ENCODE results near the gene ZNF514. TPM values are rescaled to one million over a fixed set of nuclear protein-coding genes. Genes with fewer than 3 reads are reported as not detected.
A peak's percentile ranks its signal among the peaks of the same experiment; 100 is the strongest.

ZNF514 gene
- total RNA-seq, 2 experiments from 2014 or later: 4.7 to 6.3 TPM

- ATAC-seq (ENCODE audit: poor library complexity) (peak; percentile 18), DNase-seq (no peak)
- Histone ChIP-seq H3K4me1 (ENCODE audit: insufficient read depth, low read length) (peaks cover 19% of the 10 kb centered on the region), H3K36me3 (ENCODE audit: insufficient read depth, low read length) (no peaks in the 10 kb centered on the region), H3K4me3 (ENCODE audit: low read length) (peak overlapping the region; percentile 97), H3K27me3 (ENCODE audit: control insufficient read depth in 1 of 2, insufficient read depth in 2 of 2, low read length in 2 of 2) (no peaks in the 10 kb centered on the region), H3K27ac (ENCODE audit: low read depth in 1 of 2, low read length in 2 of 2) (peak overlapping the region; percentile 86 to 92), H3K9me3 (ENCODE audit: control insufficient read depth in 1 of 2, insufficient read depth in 1 of 2, low read length in 2 of 2) (peaks cover 0 to 8% of the 10 kb centered on the region in 2 experiments)
- Mint-ChIP-seq H3K27ac (peak overlapping the region; percentile 96), H3K36me3 (ENCODE audit: low read depth) (peaks cover 17% of the 10 kb centered on the region), H3K4me3 (peak overlapping the region; percentile 97), H3K27me3 (no peaks in the 10 kb centered on the region), H3K9me3 (no peaks in the 10 kb centered on the region), H3K4me1 (ENCODE audit: low read depth) (peaks cover 40% of the 10 kb centered on the region)
- TF ChIP-seq CTCF (IDR thresholded peaks at IDR 0.05): no peak
- intact Hi-C loops (cut with DNase I, micrococcal nuclease): loop anchor here (1.0 to 2.0 kb wide), 4 partner anchors 42 to 238 kb away; partner anchors contain the start of genes ZNF892 (in 2 of the 2) and FAHD2A (in 1 of the 2)
- CTCF ChIA-PET: interaction anchor here (1.3 to 2.4 kb wide), 2 partner anchors 44 to 88 kb away, joined by 4 to 6 read pairs; partner anchors contain the start of gene MRPS5
- POLR2A ChIA-PET: interaction anchor here (1.1 to 2.9 kb wide), 8 partner anchors 43 to 238 kb away, joined by 3 to 33 read pairs (median 9); partner anchors contain the start of genes FAHD2A, MAL and MRPS5
Observed at GRCh38 chr2:95165030-95165370, 5.4 kb upstream of the ZNF514 start.

- peaks cover 15% of the 10 kb centered on the region for H3K36me3 ChIP-seq (ENCODE audit: insufficient read depth, low read length)
- ChIA-PET CTCF (interaction anchor here (1.4 kb wide), 1 partner anchor 38 kb away, joined by 5 read pairs; the partner anchor contains the start of gene MRPS5), POLR2A (interaction anchor here (1.0 to 3.8 kb wide), 11 partner anchors 11 to 244 kb away, joined by 3 to 46 read pairs (median 5); partner anchors contain the start of genes FAHD2A, MAL and MRPS5)
- TF ChIP-seq CTCF (IDR thresholded peaks at IDR 0.05): no peak
- H3K4me1 Mint-ChIP-seq (ENCODE audit: low read depth): peaks cover 21% of the 10 kb centered on the region
- peak overlapping the region; percentile 76 for H3K27ac Mint-ChIP-seq
- H3K4me1 ChIP-seq (ENCODE audit: insufficient read depth, low read length): peaks cover 21% of the 10 kb centered on the region
- ATAC-seq (ENCODE audit: poor library complexity): peak; percentile 58
- DNase-seq: peak in 6 of 14 experiments; percentile 11 to 44 (median 16)
- no peaks in the 10 kb centered on the region for H3K27me3 ChIP-seq (ENCODE audit: control insufficient read depth in 1 of 2, insufficient read depth in 2 of 2, low read length in 2 of 2)
- H3K4me3 ChIP-seq (ENCODE audit: low read length): peak overlapping the region; percentile 95
- H3K27me3 Mint-ChIP-seq: no peaks in the 10 kb centered on the region
- intact Hi-C loops (cut with DNase I, micrococcal nuclease): loop anchor here (1.0 to 5.0 kb wide), 3 partner anchors 37 to 82 kb away; partner anchors contain the start of gene MRPS5 (in 1 of the 2)
- peak overlapping the region; percentile 33 to 62 for H3K27ac ChIP-seq (ENCODE audit: low read depth in 1 of 2, low read length in 2 of 2)
- H3K36me3 Mint-ChIP-seq (ENCODE audit: low read depth): peaks cover 49% of the 10 kb centered on the region
- H3K9me3 Mint-ChIP-seq: peaks cover 7% of the 10 kb centered on the region
- H3K9me3 ChIP-seq (ENCODE audit: control insufficient read depth in 1 of 2, insufficient read depth in 1 of 2, low read length in 2 of 2): peaks cover 10 to 11% of the 10 kb centered on the region in 2 experiments
- H3K4me3 Mint-ChIP-seq: peak overlapping the region; percentile 83
Observed at GRCh38 chr2:95158891-95159619, 593 bp downstream of the ZNF514 start.

GRCh38 chr2:95158441-95158840 lies 1.2 kb downstream of the ZNF514 start:
- Histone ChIP-seq H3K9me3 (ENCODE audit: control insufficient read depth in 1 of 2, insufficient read depth in 1 of 2, low read length in 2 of 2) (peaks cover 10 to 18% of the 10 kb centered on the region in 2 experiments), H3K4me3 (ENCODE audit: low read length) (peak overlapping the region; percentile 95), H3K36me3 (ENCODE audit: insufficient read depth, low read length) (peaks cover 18% of the 10 kb centered on the region), H3K4me1 (ENCODE audit: insufficient read depth, low read length) (peaks cover 21% of the 10 kb centered on the region), H3K27me3 (ENCODE audit: control insufficient read depth in 1 of 2, insufficient read depth in 2 of 2, low read length in 2 of 2) (no peaks in the 10 kb centered on the region), H3K27ac (ENCODE audit: low read depth in 1 of 2, low read length in 2 of 2) (no peak overlapping the region)
- ChIA-PET CTCF (no interaction called here), POLR2A (interaction anchor here (1.2 to 3.8 kb wide), 6 partner anchors 37 to 136 kb away, joined by 3 to 46 read pairs (median 10); partner anchors contain the start of genes MAL and MRPS5)
- Mint-ChIP-seq H3K36me3 (ENCODE audit: low read depth) (peaks cover 56% of the 10 kb centered on the region), H3K27me3 (no peaks in the 10 kb centered on the region), H3K9me3 (peaks cover 10% of the 10 kb centered on the region), H3K4me3 (peak overlapping the region; percentile 83), H3K27ac (peak overlapping the region; percentile 76), H3K4me1 (ENCODE audit: low read depth) (peaks cover 20% of the 10 kb centered on the region)
- intact Hi-C loops (cut with DNase I, micrococcal nuclease): loop anchor here (5.0 kb wide), 2 partner anchors 36 to 81 kb away; partner anchors contain the start of gene MRPS5 (in 1 of the 2)
- no peak for TF ChIP-seq CTCF (IDR thresholded peaks at IDR 0.05)
- DNase-seq: no peak
- ATAC-seq (ENCODE audit: poor library complexity): no peak

Measured in CD4-positive, alpha-beta T cell (primary cell).